Stimulated activated CD4-positive, alpha-beta T cell treated with anti-CD3 and anti-CD28 coated beads, Interleukin-15, amount 100 ng/mL, for 1 hour (primary cell): ENCODE results near the gene ELL.

Experiments used
- DNase-seq, 2 donors: peaks; one replicate each; pipeline ENCODE4 v3.0.0-alpha.2; 2020; ENCODE audit warnings: low read depth in 1 of 2, low spot score in 1 of 2

Gene ELL

GRCh38 chr19:18490728-18491127 lies 31.1 kb downstream of the ELL start:
- no peak for DNase-seq

GRCh38 chr19:18489627-18490184 lies 32.2 kb downstream of the ELL start:
- DNase-seq: no peak

GRCh38 chr19:18488838-18489626 lies 32.8 kb downstream of the ELL start:
- DNase-seq: no peak

GRCh38 chr19:18488403-18488723 lies 33.5 kb downstream of the ELL start:
- DNase-seq: no peak

- DNase-seq: no peak
Measured at GRCh38 chr19:18487576-18488402, 34.1 kb downstream of the ELL start.

GRCh38 chr19:18486746-18487145 lies 35.1 kb downstream of the ELL start:
- no peak for DNase-seq

GRCh38 chr19:18484992-18485391 lies 36.9 kb downstream of the ELL start:
- no peak for DNase-seq

GRCh38 chr19:18483119-18483890 lies 38.6 kb downstream of the ELL start:
- no peak for DNase-seq

GRCh38 chr19:18481505-18482222 lies 40.2 kb downstream of the ELL start:
- DNase-seq: no peak

- DNase-seq: no peak
Measured at GRCh38 chr19:18480006-18480691, 41.7 kb downstream of the ELL start.

GRCh38 chr19:18478545-18479311 lies 43.1 kb downstream of the ELL start:
- no peak for DNase-seq

- DNase-seq: no peak
Measured at GRCh38 chr19:18477974-18478373, 43.9 kb downstream of the ELL start.

GRCh38 chr19:18477042-18477779 lies 44.7 kb downstream of the ELL start:
- no peak for DNase-seq

- DNase-seq: no peak
Measured at GRCh38 chr19:18476507-18477041, 45.3 kb downstream of the ELL start.

GRCh38 chr19:18475762-18476331 lies 46.0 kb downstream of the ELL start:
- DNase-seq: no peak

- DNase-seq: no peak
Measured at GRCh38 chr19:18475004-18475453, 46.8 kb downstream of the ELL start.

GRCh38 chr19:18474366-18474887 lies 47.4 kb downstream of the ELL start:
- DNase-seq: no peak

GRCh38 chr19:18473706-18474087 lies 48.2 kb downstream of the ELL start:
- DNase-seq: no peak
